CMK (cell line): ENCODE measurements around the gene LBHD2.

Experiments
- DNase-seq: peaks from one replicate; pipeline ENCODE4 v3.0.0-alpha.2; 2010; ENCODE audit warnings: low read depth

The LBHD2 gene

DNA sequence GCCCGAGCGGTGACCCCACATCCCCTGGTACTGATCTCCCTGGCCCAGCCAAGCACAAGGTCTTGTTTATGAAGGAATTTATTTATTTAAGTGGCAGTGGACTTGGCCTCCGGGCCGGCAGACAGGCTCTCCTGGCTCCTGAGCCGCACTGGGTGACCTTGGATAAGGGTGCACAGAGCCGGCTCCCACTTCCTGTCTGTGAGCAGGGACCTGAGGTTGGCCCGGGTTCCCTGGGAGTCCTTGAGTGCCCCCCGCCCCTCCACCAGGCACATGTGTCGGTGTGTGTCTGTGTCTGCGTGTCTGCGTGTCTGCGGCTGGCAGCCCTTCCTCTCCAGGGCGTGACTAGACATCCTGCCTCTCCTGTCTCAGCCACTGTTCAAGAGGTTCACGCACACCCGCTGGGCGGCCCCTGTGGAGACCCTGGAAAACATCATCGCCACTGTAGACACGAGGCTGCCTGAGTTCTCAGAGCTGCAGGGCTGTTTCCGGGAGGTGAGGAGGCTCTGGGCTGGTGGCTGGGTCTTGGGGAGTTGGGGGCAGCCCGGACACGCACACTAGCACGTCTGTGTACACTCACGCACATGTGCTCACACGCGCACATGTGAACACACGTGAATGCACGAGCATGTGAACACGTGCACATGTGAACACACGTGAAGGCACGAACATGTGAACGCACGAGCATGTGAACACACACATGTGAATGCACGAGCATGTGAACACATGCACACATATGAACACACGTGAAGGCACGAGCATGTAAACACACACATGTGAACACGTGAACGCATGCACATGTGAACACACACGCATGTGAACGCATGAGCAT is 48.6 kb downstream of the LBHD2 start:
- no peak for DNase-seq

DNA sequence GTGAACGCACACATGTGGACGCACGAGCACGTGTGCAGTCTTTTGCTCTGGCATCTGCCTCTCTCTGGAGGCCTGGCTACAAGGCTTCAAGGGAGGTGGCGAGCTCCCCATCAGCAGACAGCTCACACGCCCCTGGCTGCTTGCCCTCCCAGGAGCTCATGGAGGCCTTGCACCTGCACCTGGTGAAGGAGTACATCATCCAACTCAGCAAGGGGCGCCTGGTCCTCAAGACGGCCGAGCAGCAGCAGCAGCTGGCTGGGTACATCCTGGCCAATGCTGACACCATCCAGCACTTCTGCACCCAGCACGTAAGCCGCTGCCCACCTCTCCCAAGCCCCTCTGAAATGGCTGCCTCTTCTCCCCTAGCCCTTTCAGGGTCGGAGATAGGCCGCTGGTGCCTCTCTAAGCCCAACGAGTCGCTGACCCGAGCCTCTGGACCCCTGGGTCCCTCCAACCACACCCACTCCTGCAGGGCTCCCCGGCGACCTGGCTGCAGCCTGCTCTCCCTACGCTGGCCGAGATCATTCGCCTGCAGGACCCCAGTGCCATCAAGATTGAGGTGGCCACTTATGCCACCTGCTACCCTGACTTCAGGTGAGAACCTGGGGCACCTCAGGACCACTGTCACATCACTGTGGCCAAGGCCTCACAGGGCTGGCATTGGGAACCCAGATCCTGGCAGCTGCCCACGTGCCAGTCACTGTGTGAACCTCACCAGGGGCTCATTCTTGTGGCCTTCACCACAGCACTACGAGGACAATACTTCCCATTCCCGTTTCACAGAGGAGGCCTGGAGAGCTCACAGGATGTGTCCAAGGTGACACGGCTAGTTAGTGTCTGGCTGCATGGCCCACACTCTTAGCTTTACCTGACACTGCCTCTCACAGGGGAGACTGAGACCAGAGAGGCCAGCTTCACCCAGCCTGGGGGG is 49.5 kb downstream of the LBHD2 start:
- DNase-seq: no peak

DNA sequence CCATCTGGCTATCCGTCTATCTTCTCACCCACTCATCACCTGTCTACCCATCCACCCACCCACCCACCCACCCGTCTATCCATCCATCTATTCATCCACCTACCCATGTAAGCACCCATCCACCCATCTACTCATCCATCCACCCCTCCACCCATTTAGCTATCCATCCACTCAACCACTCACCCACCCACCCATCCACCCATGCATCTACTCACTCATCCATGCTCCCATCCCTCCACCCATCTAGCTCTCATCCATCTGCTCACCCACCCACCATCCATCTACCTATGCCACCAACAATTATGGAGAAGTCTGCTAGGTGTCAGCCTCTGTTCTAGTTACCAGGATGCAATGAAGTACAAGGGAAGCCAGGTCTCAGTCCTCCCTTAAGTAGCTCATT is 50.4 kb downstream of the LBHD2 start:
- no peak for DNase-seq

GRCh38 chr14:103134919-103135318 is 50.9 kb downstream of the LBHD2 start:
- DNase-seq: no peak

- DNase-seq: no peak
Observed at GRCh38 chr14:103135333-103136260, 51.6 kb downstream of the LBHD2 start.

DNA sequence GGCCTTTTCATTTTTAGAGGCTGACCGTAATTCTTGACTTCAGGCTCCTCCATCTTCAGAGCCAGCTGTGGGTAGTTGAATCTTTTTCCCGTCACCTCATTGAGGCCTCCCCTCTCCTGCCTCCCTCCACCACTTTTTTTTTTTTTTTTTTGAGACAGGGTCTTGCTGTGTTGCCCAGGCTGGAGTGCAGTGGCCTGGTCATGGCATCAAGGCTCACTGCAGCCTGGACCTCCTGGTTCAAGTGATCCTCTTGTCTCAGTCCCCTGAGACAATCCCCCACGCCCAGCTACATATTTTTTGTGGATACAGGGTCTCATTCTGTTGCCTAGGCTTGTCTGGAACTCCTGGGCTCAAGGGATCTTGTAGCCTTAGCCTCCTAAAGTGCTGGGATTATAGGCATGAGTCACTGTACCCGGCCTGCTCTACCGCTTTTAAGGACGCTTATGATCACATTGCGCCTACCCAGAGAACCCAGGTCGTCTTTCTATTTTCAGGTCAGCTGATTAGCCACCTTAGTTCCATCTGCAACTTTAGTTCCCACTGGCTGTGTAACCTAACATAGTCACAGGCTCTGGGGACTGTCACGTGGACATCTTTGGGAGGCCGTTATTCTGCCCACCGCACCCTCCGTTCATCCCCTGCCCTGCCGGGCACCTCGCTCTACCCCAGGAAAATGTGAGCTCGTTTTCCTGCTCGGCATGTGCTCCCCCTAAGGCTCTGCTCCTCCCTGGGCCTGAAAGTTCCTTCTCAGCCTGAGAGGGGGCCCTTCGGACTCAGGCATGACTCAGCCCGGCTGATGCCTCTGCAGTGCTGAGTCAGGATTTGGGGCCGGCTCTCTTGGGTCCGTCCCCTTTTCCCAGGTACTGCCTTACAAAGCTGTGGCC is 52.6 kb downstream of the LBHD2 start:
- DNase-seq: no peak

GRCh38 chr14:103137689-103138300 is 53.8 kb downstream of the LBHD2 start:
- no peak for DNase-seq

DNA sequence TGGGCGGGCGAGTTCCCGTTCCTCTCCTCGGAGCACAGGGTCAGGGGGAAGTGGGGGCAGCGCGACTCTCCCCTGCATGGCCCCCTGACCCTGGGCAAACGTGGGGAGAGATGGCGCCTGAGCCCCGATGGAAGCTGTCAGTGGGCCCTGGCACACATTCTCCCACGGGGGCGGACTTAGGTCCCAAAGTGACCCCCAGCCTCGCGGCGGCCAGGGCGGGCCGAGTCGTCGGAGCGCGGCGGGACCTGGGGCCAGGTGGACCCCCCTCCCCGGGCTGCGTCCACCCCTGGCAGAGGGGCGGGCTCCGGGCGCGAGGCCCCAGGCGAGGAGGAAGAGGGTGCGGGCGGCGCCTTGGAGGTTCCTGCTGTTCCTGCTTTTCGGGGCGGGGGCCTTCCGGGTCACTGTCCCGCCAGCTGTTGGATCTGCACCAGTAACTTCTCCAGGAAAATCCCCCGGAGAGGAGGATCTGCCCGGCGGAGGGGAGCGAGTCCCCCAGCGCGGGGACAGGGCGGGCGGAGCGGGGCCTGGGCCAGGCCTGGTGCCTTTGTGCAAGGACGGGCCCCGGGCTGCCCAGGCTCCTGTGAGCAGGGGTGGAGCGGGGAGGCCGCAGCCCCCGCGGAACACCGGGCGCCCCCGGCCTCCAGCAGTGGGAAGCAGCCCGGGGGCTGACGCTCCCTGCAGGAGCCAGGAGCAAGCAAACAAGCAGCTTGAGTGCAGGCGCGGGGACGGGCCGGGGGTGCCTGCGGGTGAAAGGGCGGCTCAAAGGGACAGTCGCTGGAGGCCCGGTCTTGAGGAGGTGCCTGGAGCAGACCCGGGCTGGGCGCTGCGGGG is 54.5 kb downstream of the LBHD2 start:
- DNase-seq: no peak

DNA sequence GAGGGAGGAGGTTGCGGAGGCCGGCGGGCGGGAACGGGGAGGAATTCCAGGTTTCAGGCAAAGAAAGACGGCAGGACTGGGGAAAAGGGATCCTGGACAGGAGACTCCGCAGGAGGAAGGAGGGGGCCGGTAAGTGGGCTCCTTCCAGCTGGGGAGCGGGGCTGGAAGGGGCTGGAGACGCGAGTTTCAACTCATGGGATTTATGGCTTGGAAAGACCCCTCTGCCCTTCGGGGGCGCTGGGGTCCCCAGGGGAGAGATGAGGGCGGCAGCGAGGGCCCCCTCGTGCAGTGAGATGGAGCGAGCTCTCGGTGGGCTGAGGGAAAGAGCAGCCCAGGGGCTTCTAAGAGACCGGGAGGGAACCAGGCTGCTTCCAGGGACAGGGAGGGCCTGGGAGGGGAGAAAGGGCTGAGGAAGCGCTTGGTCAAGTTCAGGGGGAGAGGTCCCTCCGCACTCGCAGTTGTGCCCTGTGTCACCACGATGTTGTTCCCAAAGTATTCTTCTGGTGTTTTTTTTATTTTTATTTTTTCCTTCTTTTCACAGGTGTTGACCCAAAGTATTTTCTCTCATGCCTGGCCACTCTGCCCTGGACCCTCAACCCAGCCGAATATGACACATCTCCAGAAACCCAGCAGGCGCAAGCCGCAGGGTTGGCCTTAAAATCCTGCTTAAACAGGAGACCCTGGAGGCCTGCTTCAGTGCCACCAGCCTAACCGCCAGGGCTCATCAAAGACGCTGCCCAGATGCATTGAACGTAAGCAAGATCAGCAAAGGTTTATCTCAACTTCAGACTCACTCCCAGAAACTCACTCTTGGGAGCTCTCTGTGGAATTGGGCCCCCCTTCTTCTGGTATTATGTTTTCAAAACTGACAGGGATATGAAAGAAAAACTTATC is 55.4 kb downstream of the LBHD2 start:
- DNase-seq: no peak
